ENCODE measurements around the gene CEP112. TPM values are rescaled to one million over a fixed set of nuclear protein-coding genes. Genes with fewer than 3 reads are reported as not detected.

The CEP112 gene
- polyA plus RNA-seq, 1 donor from 2014 or later = 6.0 TPM

- Histone ChIP-seq H3K9me2 (ENCODE audit: insufficient read depth, low read length) (no peaks in the 10 kb centered on the region), H3K4me2 (ENCODE audit: low read length) (no peak overlapping the region), H3K36me3 (ENCODE audit: insufficient read depth, low read length) (no peaks in the 10 kb centered on the region), H3K27ac (ENCODE audit: low read length) (no peak overlapping the region), H3K27me3 (ENCODE audit: insufficient read depth, low read depth, low read length) (no peaks in the 10 kb centered on the region), H3K79me2 (replicated peaks; ENCODE audit: insufficient read depth, low read length) (no peaks in the 10 kb centered on the region), H4K20me1 (ENCODE audit: insufficient read depth) (no peaks in the 10 kb centered on the region), H3K9me3 (ENCODE audit: low read length) (no peaks in the 10 kb centered on the region), H3F3A (ENCODE audit: insufficient read depth, low read length, poor library complexity, severe bottlenecking) (no peaks in the 10 kb centered on the region), H3K9ac (ENCODE audit: low read length) (no peak overlapping the region), H2AFZ (ENCODE audit: low read depth, low read length) (no peak overlapping the region), H3K4me3 (ENCODE audit: low read length) (no peak overlapping the region)
- TF ChIP-seq SMC3 (conservative IDR thresholded peaks at IDR 0.05; ENCODE audit: poor library complexity) (no peak), POLR2AphosphoS5 (IDR thresholded peaks at IDR 0.05) (no peak), MXI1 (conservative IDR thresholded peaks at IDR 0.05; ENCODE audit: poor library complexity, severe bottlenecking) (no peak), CTCF (IDR thresholded peaks at IDR 0.05; ENCODE audit: poor library complexity, severe bottlenecking) (no peak)
Observed at GRCh38 chr17:65931246-65932149, 260.4 kb downstream of the CEP112 start.

GRCh38 chr17:65930140-65930730 lies 261.7 kb downstream of the CEP112 start:
- Histone ChIP-seq H3K4me3 (ENCODE audit: low read length) (no peak overlapping the region), H3K27me3 (ENCODE audit: insufficient read depth, low read depth, low read length) (no peaks in the 10 kb centered on the region), H3K27ac (ENCODE audit: low read length) (no peak overlapping the region), H3F3A (ENCODE audit: insufficient read depth, low read length, poor library complexity, severe bottlenecking) (no peaks in the 10 kb centered on the region), H3K79me2 (replicated peaks; ENCODE audit: insufficient read depth, low read length) (no peaks in the 10 kb centered on the region), H3K9ac (ENCODE audit: low read length) (no peak overlapping the region), H2AFZ (ENCODE audit: low read depth, low read length) (no peak overlapping the region), H3K9me3 (ENCODE audit: low read length) (no peaks in the 10 kb centered on the region), H3K36me3 (ENCODE audit: insufficient read depth, low read length) (no peaks in the 10 kb centered on the region), H3K9me2 (ENCODE audit: insufficient read depth, low read length) (no peaks in the 10 kb centered on the region), H4K20me1 (ENCODE audit: insufficient read depth) (no peaks in the 10 kb centered on the region), H3K4me2 (ENCODE audit: low read length) (no peak overlapping the region)
- TF ChIP-seq SMC3 (conservative IDR thresholded peaks at IDR 0.05; ENCODE audit: poor library complexity) (no peak), POLR2AphosphoS5 (IDR thresholded peaks at IDR 0.05) (no peak), TAF1 (IDR thresholded peaks at IDR 0.05; ENCODE audit: low read depth) (no peak), CTCF (IDR thresholded peaks at IDR 0.05; ENCODE audit: poor library complexity, severe bottlenecking) (no peak), RAD21 (conservative IDR thresholded peaks at IDR 0.05) (no peak), REST (IDR thresholded peaks at IDR 0.05; ENCODE audit: borderline replicate concordance) (no peak), EP300 (conservative IDR thresholded peaks at IDR 0.05; ENCODE audit: poor library complexity, severe bottlenecking) (no peak), MXI1 (conservative IDR thresholded peaks at IDR 0.05; ENCODE audit: poor library complexity, severe bottlenecking) (no peak), EZH2 (IDR thresholded peaks at IDR 0.05; ENCODE audit: borderline replicate concordance, insufficient read depth, low read length, poor library complexity, severe bottlenecking) (no peak)

Data from neural cell (in vitro differentiated cells).